ENCODE results near the gene STXBP4.

STXBP4 gene

DNA sequence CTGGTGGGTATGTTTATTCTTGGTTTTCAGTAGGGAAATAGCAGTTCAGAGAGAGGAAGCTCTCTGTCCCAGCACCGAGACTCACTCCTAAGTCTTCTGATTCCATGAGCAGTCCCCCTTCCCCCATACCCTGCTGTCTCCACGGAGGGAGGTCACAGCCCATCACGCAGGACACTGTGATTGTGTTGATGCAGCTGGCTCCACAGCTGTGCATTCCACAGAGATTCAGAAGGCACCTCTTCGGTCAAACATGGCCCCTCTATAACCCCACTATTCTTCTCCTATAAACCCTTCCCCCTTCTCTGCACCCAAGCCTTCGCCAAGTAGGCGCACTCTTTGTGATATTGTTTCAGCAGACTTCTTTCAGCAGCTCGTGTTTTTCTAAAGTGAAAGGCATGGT, 191.9 kb downstream of the STXBP4 start:
- Histone ChIP-seq H3K27ac (no peak overlapping the region), H3K4me3 (ENCODE audit: low read depth, low read length) (no peak overlapping the region), H3K36me3 (replicated peaks) (no peaks in the 10 kb centered on the region), H3K27me3 (replicated peaks) (no peaks in the 10 kb centered on the region)
- DNase-seq: no peak
- in situ Hi-C loops (cut with HindIII; ENCODE audit: low pct_ligation_motif_present, low sequenced_read_pairs): no loop called here
- TF ChIP-seq, protein P1, sequence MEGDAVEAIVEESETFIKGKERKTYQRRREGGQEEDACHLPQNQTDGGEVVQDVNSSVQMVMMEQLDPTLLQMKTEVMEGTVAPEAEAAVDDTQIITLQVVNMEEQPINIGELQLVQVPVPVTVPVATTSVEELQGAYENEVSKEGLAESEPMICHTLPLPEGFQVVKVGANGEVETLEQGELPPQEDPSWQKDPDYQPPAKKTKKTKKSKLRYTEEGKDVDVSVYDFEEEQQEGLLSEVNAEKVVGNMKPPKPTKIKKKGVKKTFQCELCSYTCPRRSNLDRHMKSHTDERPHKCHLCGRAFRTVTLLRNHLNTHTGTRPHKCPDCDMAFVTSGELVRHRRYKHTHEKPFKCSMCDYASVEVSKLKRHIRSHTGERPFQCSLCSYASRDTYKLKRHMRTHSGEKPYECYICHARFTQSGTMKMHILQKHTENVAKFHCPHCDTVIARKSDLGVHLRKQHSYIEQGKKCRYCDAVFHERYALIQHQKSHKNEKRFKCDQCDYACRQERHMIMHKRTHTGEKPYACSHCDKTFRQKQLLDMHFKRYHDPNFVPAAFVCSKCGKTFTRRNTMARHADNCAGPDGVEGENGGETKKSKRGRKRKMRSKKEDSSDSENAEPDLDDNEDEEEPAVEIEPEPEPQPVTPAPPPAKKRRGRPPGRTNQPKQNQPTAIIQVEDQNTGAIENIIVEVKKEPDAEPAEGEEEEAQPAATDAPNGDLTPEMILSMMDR (IDR thresholded peaks at IDR 0.05; ENCODE audit: low read depth, low read length, missing control alignments): no peak

DNA sequence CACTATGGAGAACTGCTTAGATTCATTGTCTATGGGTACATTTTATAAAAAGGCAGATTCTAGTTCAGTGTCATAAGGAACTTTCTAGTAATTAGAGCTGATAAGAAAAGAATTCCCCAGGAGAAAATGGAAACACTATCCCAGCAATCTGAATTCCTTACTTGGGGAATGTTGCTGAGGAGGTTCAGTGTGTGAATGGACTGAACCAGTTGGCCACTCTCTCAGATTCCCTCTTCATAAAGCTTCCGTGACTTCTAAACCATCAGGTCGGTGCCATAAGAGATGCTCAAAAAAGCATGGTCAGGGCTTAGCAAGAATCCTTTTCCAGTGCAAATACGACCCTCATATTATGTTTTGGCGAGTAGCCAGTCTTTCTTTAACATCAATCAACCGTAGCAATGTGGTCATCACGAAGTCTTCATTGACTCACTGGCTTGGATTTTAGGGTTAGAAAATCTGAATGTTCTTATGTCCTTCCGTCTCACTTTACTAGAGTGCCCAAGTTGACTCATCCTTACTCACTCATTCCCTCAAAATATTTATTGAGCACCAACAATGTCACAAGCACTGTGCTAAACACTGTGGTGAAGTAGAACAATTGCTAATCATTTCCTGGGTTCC, 193.5 kb downstream of the STXBP4 start:
- Histone ChIP-seq H3K27me3 (replicated peaks) (no peaks in the 10 kb centered on the region), H3K36me3 (replicated peaks) (no peaks in the 10 kb centered on the region), H3K27ac (no peak overlapping the region), H3K4me3 (ENCODE audit: low read depth, low read length) (no peak overlapping the region)
- in situ Hi-C loops (cut with HindIII; ENCODE audit: low pct_ligation_motif_present, low sequenced_read_pairs): no loop called here
- peak; percentile 84 for DNase-seq
- TF ChIP-seq, protein P1 (IDR thresholded peaks at IDR 0.05; ENCODE audit: low read depth, low read length, missing control alignments): no peak

DNA sequence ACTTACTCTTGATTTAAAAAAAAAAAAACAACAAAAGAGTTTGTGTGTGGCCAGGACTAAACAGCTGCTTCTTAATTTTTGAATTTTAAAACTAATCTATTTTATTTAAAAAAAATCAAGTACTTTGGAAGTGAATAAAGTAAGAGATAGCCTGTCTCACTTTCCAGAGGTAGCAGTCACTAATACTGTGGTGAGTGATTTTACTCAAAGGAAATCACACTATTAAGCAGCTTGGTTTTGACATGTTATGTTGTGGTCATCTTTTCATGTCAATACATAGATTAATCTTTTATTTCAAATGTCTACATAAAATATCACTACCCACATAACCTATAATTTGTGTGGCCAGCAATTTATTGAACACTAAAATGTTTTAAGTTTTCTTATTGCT, 194.0 kb downstream of the STXBP4 start:
- Histone ChIP-seq H3K4me3 (ENCODE audit: low read depth, low read length) (no peak overlapping the region), H3K27ac (no peak overlapping the region), H3K36me3 (replicated peaks) (no peaks in the 10 kb centered on the region), H3K27me3 (replicated peaks) (no peaks in the 10 kb centered on the region)
- in situ Hi-C loops (cut with HindIII; ENCODE audit: low pct_ligation_motif_present, low sequenced_read_pairs): no loop called here
- DNase-seq: no peak
- TF ChIP-seq, protein P1 (IDR thresholded peaks at IDR 0.05; ENCODE audit: low read depth, low read length, missing control alignments): no peak

DNA sequence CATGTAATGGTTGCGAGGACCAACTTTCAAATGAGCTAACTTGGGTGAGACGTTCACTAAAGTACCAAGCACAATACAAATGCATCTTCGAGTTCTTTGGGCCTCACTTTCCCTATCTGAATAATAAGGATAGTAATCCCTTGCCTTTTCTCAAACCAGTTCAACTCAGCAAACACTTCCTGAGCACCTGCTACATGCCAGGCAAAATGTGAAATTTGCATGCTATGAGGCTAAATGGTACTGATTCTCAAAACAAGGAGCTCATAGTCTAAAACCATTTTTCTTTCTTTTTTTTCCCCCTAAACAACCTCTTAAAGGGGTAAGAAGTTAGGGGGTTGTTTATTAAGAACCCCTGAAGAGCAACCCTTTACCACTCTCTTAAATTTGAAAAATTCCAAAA, 194.8 kb downstream of the STXBP4 start:
- H3K36me3 ChIP-seq (replicated peaks): no peaks in the 10 kb centered on the region
- TF ChIP-seq, protein P1 (IDR thresholded peaks at IDR 0.05; ENCODE audit: low read depth, low read length, missing control alignments): no peak
- no peak for DNase-seq
- in situ Hi-C loops (cut with HindIII; ENCODE audit: low pct_ligation_motif_present, low sequenced_read_pairs): no loop called here
- H3K4me3 ChIP-seq (ENCODE audit: low read depth, low read length): no peak overlapping the region
- no peaks in the 10 kb centered on the region for H3K27me3 ChIP-seq (replicated peaks)
- H3K27ac ChIP-seq: no peak overlapping the region

DNA sequence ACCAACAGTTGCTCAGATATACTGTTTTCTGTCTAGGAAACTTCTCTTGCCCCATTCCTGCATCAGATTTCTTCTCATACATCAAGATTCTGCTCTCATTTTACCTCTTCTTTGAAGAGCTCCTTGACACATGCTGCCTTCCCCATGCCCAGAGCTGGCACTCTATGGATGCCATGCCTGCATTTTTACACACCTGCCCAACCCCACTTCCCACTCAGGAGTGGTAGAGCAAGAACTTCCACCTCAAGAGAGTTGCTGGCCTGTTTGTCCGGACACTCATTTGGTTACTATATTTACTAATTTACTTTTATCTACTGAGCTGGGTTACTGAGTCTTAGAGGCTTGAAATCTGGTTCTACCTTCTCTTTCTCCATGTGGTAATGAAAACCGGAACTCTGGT, 197.9 kb downstream of the STXBP4 start:
- H3K27ac ChIP-seq: no peak overlapping the region
- in situ Hi-C loops (cut with HindIII; ENCODE audit: low pct_ligation_motif_present, low sequenced_read_pairs): no loop called here
- H3K4me3 ChIP-seq (ENCODE audit: low read depth, low read length): no peak overlapping the region
- no peak for DNase-seq
- no peaks in the 10 kb centered on the region for H3K36me3 ChIP-seq (replicated peaks)
- H3K27me3 ChIP-seq (replicated peaks): no peaks in the 10 kb centered on the region
- TF ChIP-seq, protein P1 (IDR thresholded peaks at IDR 0.05; ENCODE audit: low read depth, low read length, missing control alignments): no peak
